Gastrocnemius medialis (tissue), 4 donors: ENCODE measurements around the gene UMAD1.

Source experiments
- POLR2A ChIP-seq, 2 donors: fragments of 450-650 bp; IDR thresholded peaks; one replicate each; pipeline ENCODE4 v1.6.1; 2017; ENCODE audit warnings: antibody characterized with exemption in 2 of 2, mild to moderate bottlenecking in 2 of 2, moderate library complexity in 2 of 2
- TF ChIP-seq, protein P1 (sequence below), 5 experiments: fragments of 450-650 bp in 3 of 5; fragments of 200-600 bp in 2 of 5; sonication (generic) in 2 of 5; IDR thresholded peaks in 4 of 5; conservative IDR thresholded peaks in 1 of 5; 1 replicate in 4 of 5; 2 replicates in 1 of 5; pipeline ENCODE4 v1.5.1; 2016 to 2019; ENCODE audit warnings: antibody characterized with exemption in 5 of 5, mild to moderate bottlenecking in 3 of 5, moderate library complexity in 3 of 5

DNA sequence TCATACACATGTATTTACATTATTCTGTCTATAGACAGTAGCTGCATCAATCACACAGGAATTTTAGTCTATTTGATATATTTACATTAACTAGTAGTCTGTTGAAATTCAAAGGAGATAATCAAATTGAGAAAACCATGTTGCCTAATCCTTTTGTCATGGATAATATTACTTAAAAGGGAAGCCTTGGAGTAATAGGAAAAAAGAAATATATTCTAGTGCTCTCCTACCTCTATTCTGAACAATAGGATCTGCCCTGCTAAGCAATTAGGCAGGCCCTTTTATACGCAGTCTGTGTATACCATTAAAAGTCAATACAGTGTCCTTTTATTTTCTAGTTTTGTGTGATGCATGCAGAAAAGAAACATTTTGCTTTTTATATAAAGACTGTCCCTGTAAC lies 24.5 kb downstream of the UMAD1 start:
- TF ChIP-seq, protein P1, sequence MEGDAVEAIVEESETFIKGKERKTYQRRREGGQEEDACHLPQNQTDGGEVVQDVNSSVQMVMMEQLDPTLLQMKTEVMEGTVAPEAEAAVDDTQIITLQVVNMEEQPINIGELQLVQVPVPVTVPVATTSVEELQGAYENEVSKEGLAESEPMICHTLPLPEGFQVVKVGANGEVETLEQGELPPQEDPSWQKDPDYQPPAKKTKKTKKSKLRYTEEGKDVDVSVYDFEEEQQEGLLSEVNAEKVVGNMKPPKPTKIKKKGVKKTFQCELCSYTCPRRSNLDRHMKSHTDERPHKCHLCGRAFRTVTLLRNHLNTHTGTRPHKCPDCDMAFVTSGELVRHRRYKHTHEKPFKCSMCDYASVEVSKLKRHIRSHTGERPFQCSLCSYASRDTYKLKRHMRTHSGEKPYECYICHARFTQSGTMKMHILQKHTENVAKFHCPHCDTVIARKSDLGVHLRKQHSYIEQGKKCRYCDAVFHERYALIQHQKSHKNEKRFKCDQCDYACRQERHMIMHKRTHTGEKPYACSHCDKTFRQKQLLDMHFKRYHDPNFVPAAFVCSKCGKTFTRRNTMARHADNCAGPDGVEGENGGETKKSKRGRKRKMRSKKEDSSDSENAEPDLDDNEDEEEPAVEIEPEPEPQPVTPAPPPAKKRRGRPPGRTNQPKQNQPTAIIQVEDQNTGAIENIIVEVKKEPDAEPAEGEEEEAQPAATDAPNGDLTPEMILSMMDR (IDR thresholded peaks at IDR 0.05 in 4 of 5, conservative IDR thresholded peaks at IDR 0.05 in 1 of 5), result no peak
- TF ChIP-seq POLR2A (IDR thresholded peaks at IDR 0.05), result no peak
